ENCODE results near the gene SNU13.
"Not testable (repeated sequence)": the region's sequence is repeated elsewhere in the genome, so short reads cannot be mapped to it uniquely, and the experiment has no call there.

SNU13 gene

GRCh38 chr22:41688365-41689211 is at the start of gene SNU13:
SNU13 (minus strand) TSS chr22:41688867; CDS start chr22:41688796, 71 bp downstream.
- DNase-seq: peak; percentile 94

- not testable (repeated sequence) for DNase-seq
Measured at GRCh38 chr22:41733241-41733640, 44.6 kb upstream of the SNU13 start.

GRCh38 chr22:41732096-41732772 is 43.6 kb upstream of the SNU13 start:
- no peak for DNase-seq

- no peak for DNase-seq
Measured at GRCh38 chr22:41731609-41732008, 42.9 kb upstream of the SNU13 start.

- DNase-seq: no peak
Measured at GRCh38 chr22:41725510-41726110, 36.9 kb upstream of the SNU13 start.

GRCh38 chr22:41722496-41722895 is 33.8 kb upstream of the SNU13 start:
- no peak for DNase-seq

- no peak for DNase-seq
Measured at GRCh38 chr22:41713004-41713403, 24.3 kb upstream of the SNU13 start.

- no peak for DNase-seq
Measured at GRCh38 chr22:41709341-41709740, 20.7 kb upstream of the SNU13 start.

GRCh38 chr22:41702763-41703162 is 14.1 kb upstream of the SNU13 start:
- no peak for DNase-seq

GRCh38 chr22:41700108-41700364 is 11.4 kb upstream of the SNU13 start:
- no peak for DNase-seq

- DNase-seq: peak; percentile 96 to 97
Measured at GRCh38 chr22:41699264-41700107, 10.8 kb upstream of the SNU13 start, which contains the start of gene MEI1. MEI1 (plus strand) TSS chr22:41699503; CDS start chr22:41699539, 36 bp downstream.

GRCh38 chr22:41697126-41697775 is 8.6 kb upstream of the SNU13 start:
- DNase-seq: peak; percentile 96 to 97

- peak in 1 of 2 experiments; percentile 25 for DNase-seq
Measured at GRCh38 chr22:41696703-41697102, 8.0 kb upstream of the SNU13 start.

GRCh38 chr22:41695211-41695610 is 6.5 kb upstream of the SNU13 start:
- no peak for DNase-seq

- DNase-seq: no peak
Measured at GRCh38 chr22:41690476-41690875, 1.8 kb upstream of the SNU13 start.

- DNase-seq: peak; percentile 41 to 49
Measured at GRCh38 chr22:41687901-41688364, 734 bp downstream of the SNU13 start.

- DNase-seq: not testable (repeated sequence)
Measured at GRCh38 chr22:41686890-41687289, 1.8 kb downstream of the SNU13 start.

GRCh38 chr22:41684194-41684593 is 4.5 kb downstream of the SNU13 start:
- no peak for DNase-seq

GRCh38 chr22:41683616-41684015 is 5.1 kb downstream of the SNU13 start:
- DNase-seq: no peak

- no peak for DNase-seq
Measured at GRCh38 chr22:41683052-41683451, 5.6 kb downstream of the SNU13 start.

- DNase-seq: peak; percentile 85 to 90
Measured at GRCh38 chr22:41682033-41682807, 6.4 kb downstream of the SNU13 start.
